Raji (cell line): ENCODE measurements around the gene SCN1B.

ENCODE experiments used
- POLR2A ChIP-seq: IDR thresholded peaks from 2 replicates; pipeline ENCODE4 v1.6.1; 2011; ENCODE audit warnings: low read depth, low read length, control low read depth; ENCODE audit not compliant: insufficient read depth

Gene SCN1B

GRCh38 chr19:35026418-35026817 lies 3.9 kb upstream of the SCN1B start:
- no peak for TF ChIP-seq POLR2A

DNA sequence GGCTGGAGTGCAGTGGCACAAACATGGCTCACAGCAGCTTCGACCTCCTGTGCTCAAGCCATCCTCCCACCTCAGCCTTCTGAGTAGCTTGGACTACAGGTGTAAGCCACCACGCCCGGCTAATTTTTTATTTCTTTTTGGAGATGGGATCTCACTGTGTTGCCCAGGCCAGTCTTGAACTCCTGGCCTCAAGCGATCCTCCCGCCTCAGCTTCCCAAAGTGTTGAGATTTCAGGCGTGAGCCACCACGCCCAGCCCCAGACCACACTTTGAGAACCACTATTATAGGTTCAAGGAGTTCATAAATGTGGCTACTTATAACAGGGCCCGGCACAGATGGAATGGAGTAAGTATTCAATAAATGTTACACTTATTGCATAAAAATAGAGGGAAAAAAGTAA lies 3.3 kb upstream of the SCN1B start:
- no peak for TF ChIP-seq POLR2A

DNA sequence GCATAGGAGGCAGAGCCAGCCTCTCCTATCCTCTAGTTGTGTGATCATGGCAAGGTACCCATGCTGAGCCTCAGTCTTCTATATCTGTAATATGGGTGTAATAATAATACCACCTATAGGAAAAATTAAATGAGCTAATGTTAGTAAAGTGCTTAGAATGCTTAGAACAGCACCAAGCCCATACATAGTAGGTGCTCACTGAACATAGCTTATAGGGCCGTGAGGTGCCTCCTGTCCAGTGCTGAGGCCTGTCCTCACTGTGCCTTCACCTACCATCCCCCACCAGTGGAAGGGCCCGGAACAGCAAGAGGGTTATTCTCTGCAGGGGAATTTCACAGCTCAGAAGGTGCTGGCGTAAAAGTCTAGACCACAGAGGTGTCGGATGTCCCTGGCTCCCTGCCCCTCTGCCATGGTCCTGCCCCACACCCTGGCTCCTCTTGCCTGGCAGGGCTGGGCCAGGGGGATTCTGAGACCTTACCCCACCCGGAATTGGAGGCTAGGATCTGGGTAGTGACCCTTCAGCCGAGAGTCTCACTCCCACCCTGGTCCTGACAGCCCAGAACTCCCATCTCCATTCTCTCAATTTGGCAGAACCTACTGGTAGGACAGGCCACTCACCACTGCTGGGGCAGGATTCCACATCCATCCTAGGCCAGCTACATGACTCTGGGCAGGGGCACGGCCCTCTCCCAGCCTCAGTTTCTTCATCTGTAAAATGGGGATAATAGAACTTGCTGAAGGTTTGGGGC lies 2.2 kb upstream of the SCN1B start:
- no peak for TF ChIP-seq POLR2A

- TF ChIP-seq POLR2A = no peak
Measured at GRCh38 chr19:35029737-35030256, 473 bp upstream of the SCN1B start.

DNA sequence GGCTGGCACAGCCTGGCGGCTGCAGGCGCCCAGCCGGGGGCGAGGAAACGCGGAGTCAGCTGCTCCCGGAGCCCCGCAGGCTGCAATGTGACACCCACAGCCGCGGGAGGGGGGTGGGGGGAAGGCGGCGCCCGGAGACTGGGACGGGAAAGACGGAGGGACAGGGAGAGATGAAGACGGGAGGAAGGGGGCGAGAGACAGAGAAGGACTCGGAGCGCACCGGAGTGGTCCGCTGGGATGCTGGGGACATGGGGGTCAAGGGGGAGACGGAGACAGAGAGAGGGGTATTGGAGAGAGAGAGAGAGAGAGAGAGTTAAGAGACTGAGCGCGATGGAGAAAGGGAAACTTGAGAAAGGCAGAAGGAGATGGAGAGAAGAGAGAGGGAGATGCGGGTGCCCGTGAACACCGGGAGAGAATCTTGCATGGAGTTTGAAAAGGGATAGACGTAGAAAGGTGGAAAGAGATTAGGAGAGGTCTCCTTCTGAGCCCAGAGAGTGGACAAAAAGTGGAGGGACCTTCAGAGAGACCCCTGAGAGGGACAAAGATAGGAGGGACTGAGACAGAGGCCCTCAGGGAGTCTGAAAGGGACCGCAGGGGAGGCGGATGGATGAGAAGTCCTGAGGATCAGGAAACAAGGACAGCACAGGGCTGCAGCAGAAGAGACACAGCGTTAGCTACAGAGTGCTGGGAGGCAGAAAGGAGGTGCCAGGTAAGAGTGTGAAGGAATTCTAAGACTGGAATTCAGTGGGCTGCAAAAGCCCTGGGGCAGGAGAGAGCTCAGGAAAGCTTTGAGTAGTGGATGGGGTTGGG lies 1.0 kb downstream of the SCN1B start:
- TF ChIP-seq POLR2A = no peak

DNA sequence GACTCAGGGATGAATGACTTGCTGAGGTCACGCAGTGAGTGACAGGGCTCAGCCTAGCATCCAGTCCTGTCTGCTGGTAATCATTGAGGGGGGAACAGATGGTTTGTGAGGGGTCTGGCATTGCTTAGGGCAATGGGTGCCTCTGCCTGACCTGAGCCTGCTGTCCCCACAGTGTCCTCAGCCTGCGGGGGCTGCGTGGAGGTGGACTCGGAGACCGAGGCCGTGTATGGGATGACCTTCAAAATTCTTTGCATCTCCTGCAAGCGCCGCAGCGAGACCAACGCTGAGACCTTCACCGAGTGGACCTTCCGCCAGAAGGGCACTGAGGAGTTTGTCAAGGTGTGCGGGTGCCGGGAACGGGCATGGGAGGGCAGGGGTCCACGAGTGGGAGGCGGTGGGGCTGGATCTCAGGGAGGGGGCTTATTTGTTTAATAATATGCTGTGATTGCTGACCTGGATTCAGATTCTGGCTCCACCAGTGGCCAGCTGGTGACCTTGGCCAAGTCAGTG lies 2.1 kb downstream of the SCN1B start:
- no peak for TF ChIP-seq POLR2A

DNA sequence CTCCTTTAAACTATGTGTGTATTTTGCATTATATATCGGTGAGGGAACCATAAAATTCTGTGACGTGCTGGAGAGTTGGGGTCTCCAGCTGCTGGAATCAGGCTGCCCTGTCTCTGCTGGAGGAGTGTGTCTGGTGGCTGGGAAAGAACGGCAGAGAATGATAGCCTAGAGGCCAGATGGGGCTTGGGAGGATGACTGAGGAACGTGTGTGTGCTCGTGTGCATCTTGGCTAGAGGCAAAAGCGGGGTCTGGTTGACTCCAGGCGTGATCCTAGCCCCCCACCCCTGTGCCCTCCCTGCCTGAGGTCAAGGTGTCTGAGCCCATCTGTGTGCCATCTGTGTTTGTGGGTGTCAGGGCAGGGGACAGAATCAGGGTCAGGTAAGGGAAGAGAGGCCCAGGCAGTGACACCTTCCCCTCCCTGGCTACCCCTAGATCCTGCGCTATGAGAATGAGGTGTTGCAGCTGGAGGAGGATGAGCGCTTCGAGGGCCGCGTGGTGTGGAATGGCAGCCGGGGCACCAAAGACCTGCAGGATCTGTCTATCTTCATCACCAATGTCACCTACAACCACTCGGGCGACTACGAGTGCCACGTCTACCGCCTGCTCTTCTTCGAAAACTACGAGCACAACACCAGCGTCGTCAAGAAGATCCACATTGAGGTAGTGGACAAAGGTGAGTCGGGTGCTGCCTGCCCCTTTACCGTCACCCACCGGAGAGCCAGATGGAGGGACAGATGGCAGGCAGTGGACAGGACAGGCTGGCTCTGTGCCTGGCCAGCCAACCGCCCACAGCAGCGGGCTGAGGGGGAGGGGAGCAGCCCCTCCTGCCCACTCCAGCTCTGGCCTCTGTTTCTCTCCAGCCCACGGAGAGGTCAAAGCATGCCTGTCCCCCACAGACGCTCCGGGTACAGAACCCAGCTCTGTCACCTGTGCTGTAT lies 3.1 kb downstream of the SCN1B start:
- TF ChIP-seq POLR2A = no peak

GRCh38 chr19:35034005-35034502 lies 3.8 kb downstream of the SCN1B start:
- no peak for TF ChIP-seq POLR2A

- no peak for TF ChIP-seq POLR2A
Measured at GRCh38 chr19:35034588-35035382, 4.5 kb downstream of the SCN1B start.

DNA sequence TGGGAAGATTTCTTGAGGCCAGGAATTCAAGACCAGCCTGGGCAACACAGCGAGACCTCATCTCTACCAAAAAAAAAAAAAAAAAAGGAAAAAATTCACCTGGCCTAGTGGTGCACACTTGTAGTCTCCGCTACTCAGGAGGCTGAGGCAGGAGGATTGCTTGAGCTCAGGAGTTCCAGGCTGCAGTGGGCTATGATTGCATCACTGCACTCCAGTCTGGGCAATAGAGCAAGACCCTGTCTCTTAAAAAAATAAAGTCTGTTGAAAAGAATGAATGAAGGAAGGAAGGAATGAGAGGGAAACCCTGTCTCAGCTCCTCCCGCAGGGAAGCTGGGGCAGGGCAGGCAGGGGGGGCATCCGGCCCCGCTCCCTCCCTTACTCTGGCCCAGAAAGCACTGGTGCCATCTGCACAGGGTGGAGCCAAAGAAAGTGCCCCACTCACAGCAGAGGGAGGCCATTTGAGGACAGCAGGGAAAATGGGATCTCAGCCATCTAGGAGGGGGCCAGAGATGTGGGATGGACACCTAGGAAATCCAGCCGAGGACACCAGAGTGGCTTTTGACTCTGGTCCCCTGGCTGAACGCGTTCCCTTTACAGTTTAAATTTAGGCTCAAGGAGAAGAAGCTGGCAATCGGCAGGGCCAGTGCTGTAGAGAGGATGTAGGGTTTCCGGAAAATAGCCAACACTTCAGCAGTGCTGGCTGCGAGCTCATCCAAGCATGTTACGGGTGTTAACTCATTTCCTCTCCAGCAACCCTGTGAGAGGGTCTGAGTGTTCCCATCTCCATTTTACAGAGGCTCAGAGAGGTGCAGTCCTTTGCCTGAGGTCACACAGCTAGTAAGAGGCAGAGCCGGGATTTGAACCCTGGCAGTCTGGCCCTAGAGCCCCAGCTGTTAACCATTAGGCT lies 7.7 kb downstream of the SCN1B start:
- TF ChIP-seq POLR2A = no peak

DNA sequence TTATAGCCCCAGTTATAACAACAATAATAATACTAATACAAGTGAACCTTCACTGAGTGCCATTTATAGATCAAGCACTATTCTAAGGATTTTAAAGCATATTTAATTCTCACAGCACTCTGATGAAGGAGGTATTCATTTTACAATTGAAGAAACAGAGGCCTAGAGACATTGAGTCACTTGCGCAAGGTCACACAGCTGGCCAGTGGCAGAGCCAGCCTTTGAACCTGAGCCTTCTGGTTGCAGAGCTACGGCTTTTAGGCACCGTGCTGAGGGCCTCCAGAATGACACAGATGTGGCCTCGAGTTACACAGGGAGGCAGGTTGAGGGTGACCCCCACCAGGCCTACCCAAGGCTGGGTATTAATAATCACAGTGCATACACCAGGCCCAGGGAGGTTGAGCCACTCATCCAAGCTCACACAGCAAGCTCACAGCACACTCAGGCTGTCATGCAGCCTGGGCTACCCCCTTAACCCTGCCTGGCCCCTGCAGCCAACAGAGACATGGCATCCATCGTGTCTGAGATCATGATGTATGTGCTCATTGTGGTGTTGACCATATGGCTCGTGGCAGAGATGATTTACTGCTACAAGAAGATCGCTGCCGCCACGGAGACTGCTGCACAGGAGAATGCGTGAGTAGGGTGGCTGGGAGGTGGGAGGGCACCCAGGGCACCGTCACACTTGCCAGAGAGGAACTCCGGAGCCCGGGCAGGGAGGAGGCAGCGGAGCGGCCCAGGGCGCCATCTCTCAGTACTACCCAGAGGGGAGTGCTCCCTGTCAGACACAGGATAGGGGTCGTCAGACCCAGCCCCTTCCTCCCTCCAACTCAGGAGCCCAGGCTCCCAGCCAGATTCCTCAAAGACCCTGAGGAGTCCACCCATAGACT lies 8.6 kb downstream of the SCN1B start:
- TF ChIP-seq POLR2A = no peak
